ENCODE data around the gene ZNF335. TPM values are rescaled to one million over a fixed set of nuclear protein-coding genes. Genes with fewer than 3 reads are reported as not detected.

The ZNF335 gene
- total RNA-seq, 1 donor, result 17.7 TPM

DNA sequence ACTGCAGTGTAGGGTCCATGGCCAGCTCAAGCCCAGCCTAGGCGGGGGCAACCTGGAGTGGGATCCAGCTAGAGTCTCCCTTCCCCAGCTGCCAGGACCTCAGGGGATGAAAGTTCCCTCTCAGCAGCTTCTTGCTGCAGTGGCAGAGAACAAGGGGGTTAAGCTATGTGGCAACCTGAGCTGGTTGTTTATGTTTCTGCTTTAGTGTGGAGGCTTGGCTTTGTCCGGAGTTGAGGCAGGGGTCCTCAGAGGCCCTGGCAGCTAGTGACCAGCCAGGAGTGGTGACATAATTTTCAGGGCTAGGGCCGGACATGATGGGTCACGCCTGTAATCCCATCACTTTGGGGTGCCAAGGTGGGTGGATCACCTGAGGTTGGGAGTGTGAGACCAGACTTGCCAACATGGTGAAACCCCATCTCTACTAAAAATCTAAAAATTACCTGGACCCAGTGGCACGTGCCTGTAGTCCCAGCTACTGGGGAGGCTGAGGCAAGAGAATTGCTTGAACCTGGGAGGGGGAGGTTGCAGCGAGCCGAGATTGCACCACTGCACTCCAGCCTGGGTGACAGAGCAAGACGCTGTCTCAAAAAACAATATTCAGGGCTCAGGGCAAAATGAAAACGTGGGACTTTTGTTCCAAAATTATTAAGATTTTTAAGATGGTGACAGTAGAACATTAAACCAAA is 46.0 kb downstream of the ZNF335 start:
- DNase-seq (ENCODE audit: low read depth), result no peak
- no peak for TF ChIP-seq CTCF (IDR thresholded peaks at IDR 0.05; ENCODE audit: insufficient read depth, low read depth, low read length)
- H3K4me3 ChIP-seq (ENCODE audit: low read depth, low read length), result no peak overlapping the region

DNA sequence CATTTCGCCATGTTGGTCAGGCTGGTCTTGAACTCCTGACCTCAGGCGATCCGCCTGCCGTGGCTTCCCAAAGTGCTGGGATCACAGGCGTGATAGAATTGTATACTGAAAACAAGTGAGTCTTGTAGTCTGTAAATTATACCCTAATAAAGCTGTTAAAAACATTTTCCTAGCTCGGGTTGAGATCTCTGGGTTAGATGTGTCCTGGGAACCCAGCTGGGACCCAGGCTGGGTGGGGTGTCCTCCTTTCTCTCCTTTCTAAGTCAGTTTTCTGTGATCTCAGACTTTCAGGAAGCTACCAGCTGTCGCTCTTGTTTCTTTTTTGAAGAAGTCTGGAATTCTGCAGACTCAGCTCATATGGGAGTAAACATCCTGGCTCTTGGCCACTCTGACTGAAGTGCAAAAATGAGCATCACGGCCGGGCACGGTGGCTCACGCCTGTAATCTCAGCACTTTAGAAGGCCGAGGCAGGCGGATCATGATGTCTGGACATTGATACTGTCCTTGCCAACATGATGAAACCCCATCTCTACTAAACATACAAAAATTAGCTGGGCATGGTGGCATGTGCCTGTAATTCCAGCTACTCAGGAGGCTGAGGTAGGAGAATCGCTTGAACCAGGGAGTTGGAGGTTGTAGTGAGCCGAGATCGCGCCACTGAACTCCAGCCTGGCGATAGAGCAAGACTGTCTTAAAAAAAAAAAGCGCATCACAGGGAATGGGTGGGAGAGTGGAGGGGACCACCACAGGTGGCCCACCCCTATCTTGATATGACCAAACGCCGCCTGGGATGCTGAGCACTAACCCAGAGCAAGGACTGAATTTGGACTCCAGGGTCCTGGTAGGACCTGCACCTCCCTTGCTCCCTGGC is 47.4 kb downstream of the ZNF335 start:
- no peak overlapping the region for H3K4me3 ChIP-seq (ENCODE audit: low read depth, low read length)
- peak; percentile 92 for DNase-seq (ENCODE audit: low read depth)
- TF ChIP-seq CTCF (IDR thresholded peaks at IDR 0.05; ENCODE audit: insufficient read depth, low read depth, low read length), result no peak

- H3K4me3 ChIP-seq (ENCODE audit: low read depth, low read length), result no peak overlapping the region
- TF ChIP-seq CTCF (IDR thresholded peaks at IDR 0.05; ENCODE audit: insufficient read depth, low read depth, low read length), result no peak
- no peak for DNase-seq (ENCODE audit: low read depth)
These were observed 50.4 kb downstream of the ZNF335 start for GRCh38 chr20:45921337-45922189.

DNA sequence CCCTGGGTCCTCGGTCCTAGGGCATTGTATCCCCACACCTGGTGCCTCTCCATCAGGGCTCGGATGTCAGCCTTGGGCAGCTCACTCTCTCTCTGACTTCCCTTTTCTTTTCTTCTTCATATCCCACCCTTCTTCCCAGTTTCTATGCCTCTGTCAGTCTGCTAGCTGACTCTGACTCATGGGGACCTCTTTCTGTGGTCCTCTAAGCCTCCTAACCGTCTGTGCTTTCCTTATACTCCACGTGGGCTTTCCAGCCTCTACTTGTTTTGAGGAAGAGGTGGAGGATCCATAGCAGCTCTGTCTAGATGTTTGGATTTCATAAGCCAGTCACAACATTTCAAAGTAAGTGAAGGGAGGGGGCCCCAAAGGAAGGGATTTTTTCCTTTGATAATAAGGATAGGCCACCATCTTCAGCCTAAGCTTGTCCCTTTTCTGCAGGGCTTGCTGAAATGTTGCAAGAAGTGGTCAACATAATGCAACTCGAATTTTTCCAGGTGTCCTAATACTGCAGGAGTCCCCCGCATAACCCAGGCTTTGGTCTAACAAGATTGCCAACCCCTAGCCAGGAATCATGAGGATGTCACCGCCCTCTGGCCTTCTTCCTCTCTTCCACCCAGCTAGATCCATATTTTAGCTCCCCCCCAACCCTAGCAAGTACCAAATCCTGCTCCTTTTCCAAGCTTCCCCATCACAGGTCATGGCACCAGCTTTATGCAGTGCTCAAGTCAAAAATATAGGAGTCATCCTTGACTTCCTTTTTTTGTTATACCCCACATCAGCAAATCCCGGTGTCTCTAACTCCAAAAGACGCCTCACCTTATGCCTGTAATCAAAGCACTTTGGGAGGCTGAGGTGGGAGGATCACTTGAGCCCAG is 51.3 kb downstream of the ZNF335 start:
- DNase-seq (ENCODE audit: low read depth), result peak; percentile 46
- no peak for TF ChIP-seq CTCF (IDR thresholded peaks at IDR 0.05; ENCODE audit: insufficient read depth, low read depth, low read length)
- H3K4me3 ChIP-seq (ENCODE audit: low read depth, low read length), result no peak overlapping the region

- DNase-seq (ENCODE audit: low read depth), result peak; percentile 84
- no peak overlapping the region for H3K4me3 ChIP-seq (ENCODE audit: low read depth, low read length)
- no peak for TF ChIP-seq CTCF (IDR thresholded peaks at IDR 0.05; ENCODE audit: insufficient read depth, low read depth, low read length)
These were observed 52.2 kb downstream of the ZNF335 start for GRCh38 chr20:45919542-45920399.

Data from fibroblast of villous mesenchyme (primary cell).